NOMO-1 treated with DMSO at 0.1 percent for 48 hours (cell line): Measurements from ENCODE around the gene APBB2.
A peak's percentile ranks its signal among the peaks of the same experiment; 100 is the strongest.

Experiments used
- DNase-seq: peaks from one replicate; lab custom pipeline; 2025; ENCODE audit not compliant: unreplicated experiment; lab: John Stamatoyannopoulos, UW

APBB2 gene

GRCh38 chr4:40875507-40876150, 338.7 kb downstream of the APBB2 start:
- no peak for DNase-seq

DNA sequence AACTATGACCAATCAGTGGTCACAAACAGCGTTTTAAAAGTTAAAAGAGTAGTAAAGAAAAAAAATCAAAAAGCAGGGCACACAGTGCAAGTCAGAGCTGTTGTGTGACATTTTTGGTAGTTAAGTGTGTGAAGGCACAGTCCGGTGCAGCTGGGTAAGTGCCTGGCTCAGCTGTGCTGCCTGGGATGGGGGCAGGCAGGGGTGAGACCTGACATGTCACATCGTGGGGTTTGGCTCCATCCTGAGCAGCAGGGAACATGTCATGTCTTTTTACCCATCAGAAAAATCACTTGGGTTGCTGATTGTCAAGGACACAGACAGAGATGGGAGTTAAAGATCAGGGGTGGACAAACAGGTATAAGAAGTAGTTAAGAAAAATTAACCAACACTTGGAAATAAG, 339.4 kb downstream of the APBB2 start:
- DNase-seq = no peak

DNA sequence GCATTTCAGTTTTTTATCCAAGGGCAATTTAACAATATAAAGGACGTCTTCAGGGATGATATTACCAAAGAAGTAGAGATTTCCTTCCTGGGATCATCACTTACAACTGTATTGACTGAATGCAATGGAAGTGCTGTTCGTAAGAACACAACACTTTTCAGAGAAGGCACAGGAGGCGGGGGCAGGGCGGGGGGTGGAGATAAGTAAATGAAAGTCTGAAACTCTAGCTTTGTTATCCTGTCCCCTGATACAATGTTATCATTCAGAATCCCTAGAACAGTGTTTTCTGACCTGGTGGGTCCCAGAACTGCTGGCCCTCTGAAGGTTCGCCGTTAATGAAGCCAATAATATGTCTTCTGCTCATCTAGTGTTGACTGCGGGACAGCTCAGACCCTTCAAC, 340.0 kb downstream of the APBB2 start:
- DNase-seq = no peak

DNA sequence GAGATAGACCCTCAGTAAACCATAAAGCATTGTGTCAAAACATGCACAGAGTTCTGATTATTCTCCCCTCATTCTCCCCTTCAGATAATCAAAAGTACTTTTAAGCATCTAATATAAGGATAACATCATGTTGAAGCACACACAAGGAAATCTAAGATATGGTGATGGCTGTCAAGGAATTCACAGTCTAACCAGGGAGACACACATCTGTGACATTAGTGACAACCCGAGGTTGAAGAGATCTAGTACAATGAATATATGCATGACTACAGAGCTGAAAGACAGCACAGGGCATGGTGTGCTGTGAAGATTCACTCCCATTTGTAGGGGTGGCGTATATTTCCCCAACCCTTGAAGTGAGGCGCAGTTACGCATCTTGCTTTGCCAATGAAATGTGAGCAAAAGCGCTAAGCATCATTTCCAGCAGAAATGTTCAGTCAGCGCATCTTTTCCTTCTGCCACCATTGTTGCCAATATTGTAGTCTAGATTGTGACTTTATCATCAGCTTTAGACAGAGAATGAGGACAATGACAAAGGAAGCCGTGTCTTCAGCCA, 342.6 kb downstream of the APBB2 start:
- DNase-seq = no peak

GRCh38 chr4:40870150-40870549, 344.2 kb downstream of the APBB2 start:
- no peak for DNase-seq

DNA sequence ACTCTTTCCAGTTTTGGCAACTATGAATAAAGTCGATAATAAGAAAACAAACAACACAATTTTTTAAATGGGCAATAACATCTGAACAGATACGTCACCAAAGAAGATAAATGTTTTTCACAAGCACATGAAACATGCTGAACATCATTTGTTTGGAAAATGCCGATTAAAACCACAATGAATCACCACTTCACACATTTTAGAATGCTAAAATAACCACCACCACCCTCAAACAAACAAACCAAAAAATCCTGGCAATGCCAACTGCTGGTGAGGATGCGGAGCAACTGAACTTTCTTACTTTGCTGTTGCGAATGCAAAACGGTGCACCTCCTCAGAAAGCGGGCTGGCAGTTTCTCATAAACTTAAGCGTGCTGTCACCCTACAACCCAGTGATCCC, 348.6 kb downstream of the APBB2 start:
- DNase-seq = no peak

GRCh38 chr4:40864531-40864930, 349.8 kb downstream of the APBB2 start:
- no peak for DNase-seq

DNA sequence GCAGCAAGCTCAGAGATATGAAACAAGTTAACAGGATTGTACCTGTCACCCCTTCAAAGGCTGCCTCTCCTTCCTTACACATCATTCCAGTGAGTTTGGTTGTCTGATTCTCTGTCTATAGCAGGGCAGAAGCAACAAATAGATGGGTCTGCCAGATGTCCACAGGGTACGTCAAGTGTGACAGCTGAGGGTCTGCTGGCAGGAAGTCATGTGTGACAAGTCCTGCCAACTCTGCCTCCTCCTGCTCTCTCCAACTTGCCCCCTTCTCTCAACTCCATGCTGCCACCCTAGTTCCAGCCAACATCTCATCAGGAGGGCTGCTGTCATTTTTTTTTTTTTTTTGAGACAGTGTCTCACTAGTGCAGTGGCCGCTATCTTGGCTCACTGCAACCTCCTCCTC, 355.4 kb downstream of the APBB2 start:
- DNase-seq = no peak

GRCh38 chr4:40857956-40858355, 356.4 kb downstream of the APBB2 start:
- peak; percentile 70 for DNase-seq

GRCh38 chr4:40856840-40857362, 357.4 kb downstream of the APBB2 start:
- peak; percentile 55 for DNase-seq

DNA sequence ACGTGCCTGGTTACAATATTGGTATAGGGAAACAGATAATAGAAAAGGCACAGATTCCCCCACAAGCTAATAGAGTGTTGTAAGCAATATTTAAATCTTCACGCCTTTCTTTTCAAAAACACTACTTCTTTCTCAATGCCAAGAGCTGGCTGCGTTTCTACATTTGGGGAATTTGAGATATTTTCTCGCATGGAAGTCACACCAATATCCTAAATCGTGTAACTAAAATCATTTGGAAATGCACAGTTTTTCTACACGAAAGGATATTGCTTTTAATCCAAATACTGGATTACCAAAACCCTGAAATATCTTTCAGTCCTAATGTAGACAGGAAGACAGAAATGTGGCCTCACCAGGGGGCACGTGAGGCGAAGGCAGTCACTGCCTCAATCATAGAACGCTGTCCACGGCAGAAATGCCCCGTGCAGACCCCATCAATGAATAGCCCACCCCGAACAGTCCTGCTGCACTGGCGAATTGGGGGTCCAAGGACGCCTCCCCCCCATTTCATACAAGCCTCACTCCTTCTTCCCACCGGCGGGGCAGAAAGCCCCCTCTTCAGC, 358.0 kb downstream of the APBB2 start:
- DNase-seq = no peak

GRCh38 chr4:40850496-40850895, 363.8 kb downstream of the APBB2 start:
- DNase-seq = no peak

DNA sequence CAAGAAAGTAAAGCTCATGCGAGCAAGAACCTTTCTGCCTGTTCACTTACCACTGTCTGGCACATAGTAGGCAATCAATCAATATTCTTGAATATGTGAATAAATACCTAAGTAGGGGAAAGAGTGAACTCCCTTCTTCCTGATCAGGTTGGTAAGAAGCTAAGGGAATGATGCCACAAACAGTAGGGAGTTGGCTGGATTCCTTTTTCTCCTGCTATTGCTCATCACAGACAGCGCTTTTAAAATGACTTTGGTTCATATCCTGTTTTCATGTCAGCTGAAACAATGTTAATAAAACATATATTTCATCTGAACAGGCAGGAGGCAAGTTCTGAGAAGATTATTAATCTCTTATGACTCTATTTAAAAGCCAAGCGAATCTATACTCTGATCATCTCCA, 365.4 kb downstream of the APBB2 start:
- DNase-seq = no peak

GRCh38 chr4:40848251-40848650, 366.1 kb downstream of the APBB2 start:
- no peak for DNase-seq

DNA sequence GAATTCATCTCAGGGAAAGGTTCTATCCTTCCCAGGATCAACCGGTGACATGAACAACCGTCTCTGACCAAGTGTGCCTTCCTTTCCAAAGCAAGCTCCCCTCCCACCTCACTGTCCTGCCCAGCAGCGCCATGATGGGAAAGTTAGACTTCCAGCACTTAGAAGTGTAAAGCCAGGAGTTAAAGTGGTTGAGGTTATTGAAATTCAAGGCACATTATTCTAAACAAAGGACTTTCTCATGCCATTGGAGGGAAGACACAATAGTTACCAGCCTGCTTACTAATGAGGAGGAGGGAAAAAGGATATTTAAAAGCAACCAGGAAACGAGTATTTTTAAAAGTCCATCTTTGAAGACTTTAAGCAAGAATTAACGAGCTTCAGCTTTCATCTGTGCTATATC, 367.8 kb downstream of the APBB2 start:
- DNase-seq = no peak

DNA sequence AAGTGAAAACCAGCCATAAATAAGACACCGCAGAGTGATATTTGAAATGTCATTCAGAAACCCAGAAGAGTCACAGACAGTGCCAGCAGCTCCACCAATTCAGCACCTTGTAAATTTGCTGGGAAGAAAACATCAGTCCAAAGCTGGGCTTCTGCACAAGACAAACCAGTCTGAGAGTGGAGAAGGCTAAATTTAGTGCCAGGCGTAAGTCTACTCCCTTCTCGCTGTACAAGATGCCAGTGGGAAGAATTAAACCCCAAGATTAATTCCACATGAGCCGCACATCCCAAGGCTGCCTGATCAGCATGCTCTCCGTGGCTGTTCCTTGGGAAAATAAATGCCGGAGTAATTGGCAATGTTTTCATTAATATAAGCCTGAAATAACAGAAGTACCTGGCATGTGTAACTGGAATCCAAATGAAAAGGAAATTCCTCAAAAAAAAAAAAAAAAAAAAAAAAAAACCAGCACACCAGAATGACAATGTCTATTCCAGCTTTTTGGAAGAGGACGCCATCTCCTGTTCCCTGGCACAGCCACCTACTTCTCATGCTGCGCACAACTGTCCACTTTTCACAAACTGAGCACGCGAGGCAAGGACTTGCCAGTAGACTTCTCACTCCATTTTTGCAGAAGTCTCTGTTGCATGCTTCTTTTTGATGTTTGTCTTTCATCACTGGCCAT, 369.0 kb downstream of the APBB2 start:
- DNase-seq = no peak

DNA sequence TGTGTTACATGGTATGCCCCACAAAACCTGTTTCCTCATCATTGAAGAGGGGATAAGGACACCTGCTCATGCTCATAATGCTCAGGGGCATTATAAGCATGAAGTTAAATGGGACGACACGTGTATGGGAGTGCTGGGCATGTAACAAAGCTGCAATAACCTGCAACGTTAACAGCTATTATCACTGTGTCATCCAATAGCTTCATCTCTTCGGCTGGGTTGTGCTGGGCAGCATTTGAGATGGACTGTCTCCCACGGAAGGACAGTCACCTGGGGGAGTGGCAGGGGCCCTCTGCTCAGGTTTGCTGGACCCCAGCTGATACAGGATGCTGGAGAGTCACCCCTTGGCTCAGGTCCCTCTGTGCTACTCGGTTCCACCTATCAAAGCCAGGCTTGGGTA, 370.1 kb downstream of the APBB2 start:
- no peak for DNase-seq

- peak; percentile 57 for DNase-seq
These were observed 370.6 kb downstream of the APBB2 start for GRCh38 chr4:40843696-40844095.

GRCh38 chr4:40842725-40843423, 371.5 kb downstream of the APBB2 start:
- peak; percentile 24 for DNase-seq

GRCh38 chr4:40842318-40842717, 372.0 kb downstream of the APBB2 start:
- peak; percentile 68 for DNase-seq

GRCh38 chr4:40840985-40841571, 373.3 kb downstream of the APBB2 start:
- DNase-seq = peak; percentile 55
